ENCODE data around the gene SCGB2A2.

Gene SCGB2A2

GRCh38 chr11:62269654-62270278, at the start of gene SCGB2A2:
Gene SCGB2A2, plus strand, starts transcription at chr11:62270158. Its CDS starts 59 bp downstream, at chr11:62270217.
- no peak for DNase-seq

GRCh38 chr11:62221498-62221897, 48.5 kb upstream of the SCGB2A2 start:
- DNase-seq: no peak

DNA sequence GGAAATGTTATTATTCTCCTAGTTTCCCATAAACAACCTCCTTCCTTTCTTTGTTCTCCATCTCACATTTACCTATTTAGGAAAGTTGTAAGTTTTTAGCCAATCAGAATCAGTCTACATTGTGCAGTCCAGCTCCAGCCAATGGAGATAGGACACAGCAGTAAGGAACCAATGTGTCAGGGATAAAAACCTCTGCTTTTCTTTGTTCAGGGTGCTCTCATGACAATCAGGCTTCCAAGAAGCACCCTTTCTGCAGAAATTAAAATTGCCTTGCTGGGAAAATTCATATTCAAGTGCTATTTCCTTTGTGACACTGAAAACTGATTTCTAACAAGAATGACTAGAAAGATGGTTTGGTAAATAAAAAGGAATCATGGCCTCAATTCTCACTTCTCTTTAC, 46.9 kb upstream of the SCGB2A2 start:
- no peak for DNase-seq

DNA sequence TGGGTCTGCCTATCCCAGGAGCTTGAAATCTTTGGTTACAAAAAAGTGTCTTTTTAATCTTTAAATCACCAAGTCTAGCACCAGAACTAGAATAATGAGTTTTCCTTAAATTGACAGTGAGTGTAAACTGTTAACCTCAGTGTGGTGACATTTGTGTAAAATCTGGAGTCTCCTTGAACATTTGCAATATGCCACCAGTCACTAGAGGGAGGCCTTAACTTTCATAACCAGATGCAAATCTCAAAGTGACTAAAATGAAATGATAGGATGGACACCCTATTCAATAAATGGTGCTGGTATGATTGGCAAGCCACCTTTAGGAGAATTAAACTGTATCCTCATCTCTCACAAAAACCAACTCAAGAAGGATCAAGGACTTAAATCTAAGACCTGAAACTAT, 36.2 kb upstream of the SCGB2A2 start:
- DNase-seq: no peak

DNA sequence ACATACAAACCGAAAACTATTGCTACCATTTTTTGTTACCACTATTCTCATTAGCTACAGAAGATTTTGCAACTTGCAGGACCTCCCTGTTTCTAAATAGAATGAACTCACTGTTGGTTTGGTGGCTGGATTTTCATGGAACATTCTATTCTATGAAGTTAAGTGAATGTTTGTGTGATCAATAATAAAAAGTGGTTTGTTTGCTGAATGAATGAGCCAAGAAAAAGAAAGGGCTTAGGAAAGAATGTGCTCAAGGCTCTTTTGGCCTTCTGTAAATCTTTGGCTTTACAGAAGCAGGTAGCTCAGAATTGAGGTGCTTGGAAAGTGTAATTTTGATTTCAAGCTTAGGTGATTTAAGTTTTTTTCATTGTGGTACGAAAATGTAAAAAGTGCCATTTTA, 33.8 kb upstream of the SCGB2A2 start:
- DNase-seq: no peak

- DNase-seq: no peak
Observed at GRCh38 chr11:62237499-62237898, 32.5 kb upstream of the SCGB2A2 start.

- no peak for DNase-seq
Observed at GRCh38 chr11:62238151-62238550, 31.8 kb upstream of the SCGB2A2 start.

GRCh38 chr11:62241095-62241494, 28.9 kb upstream of the SCGB2A2 start:
- no peak for DNase-seq

GRCh38 chr11:62242021-62242420, 27.9 kb upstream of the SCGB2A2 start, which contains the start of gene SCGB1D2:
Gene SCGB1D2, plus strand, starts transcription at chr11:62242239. Its CDS starts 69 bp downstream, at chr11:62242308.
- no peak for DNase-seq

- peak in 1 of 2 experiments; percentile 22 for DNase-seq
Observed at GRCh38 chr11:62245271-62245753, 24.6 kb upstream of the SCGB2A2 start.

DNA sequence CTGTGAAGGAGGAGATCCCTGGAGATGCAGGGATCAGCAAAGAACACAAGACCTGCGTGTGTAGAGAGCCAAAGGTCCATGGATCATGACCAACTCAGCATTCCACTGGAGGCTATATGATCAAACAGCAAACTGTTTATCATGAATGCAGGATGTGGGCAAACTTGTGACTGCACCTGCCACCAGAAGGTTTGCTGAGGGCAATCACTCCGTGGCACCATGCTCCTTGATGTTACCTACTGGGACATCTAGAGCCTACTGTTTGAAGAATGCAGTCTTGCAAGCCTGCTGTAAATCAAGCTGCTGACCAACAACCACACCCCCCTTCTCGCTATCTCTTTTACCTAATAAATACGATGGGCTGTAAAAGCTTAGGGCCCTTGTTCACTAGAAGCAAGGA, 18.3 kb upstream of the SCGB2A2 start:
- no peak for DNase-seq

GRCh38 chr11:62253999-62254542, 15.9 kb upstream of the SCGB2A2 start:
- DNase-seq: no peak

DNA sequence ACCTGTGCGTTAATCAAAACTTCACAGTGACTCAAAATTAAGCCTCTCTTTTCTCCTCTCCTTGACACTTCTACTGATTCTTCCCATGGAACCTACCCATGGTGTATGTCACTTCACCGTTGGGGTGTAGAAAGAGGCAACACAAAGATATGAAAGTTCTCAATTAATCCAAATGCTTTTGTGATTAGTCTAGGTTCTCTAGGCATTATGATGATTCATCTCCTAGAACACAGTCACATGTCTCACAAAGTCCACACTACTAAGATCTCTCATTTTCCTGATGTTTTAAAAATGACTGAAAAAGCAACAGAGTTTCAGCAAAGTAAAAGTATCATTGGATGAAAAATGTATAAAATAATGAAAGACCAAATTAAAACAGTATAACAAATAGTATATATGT, 13.7 kb upstream of the SCGB2A2 start:
- DNase-seq: no peak

DNA sequence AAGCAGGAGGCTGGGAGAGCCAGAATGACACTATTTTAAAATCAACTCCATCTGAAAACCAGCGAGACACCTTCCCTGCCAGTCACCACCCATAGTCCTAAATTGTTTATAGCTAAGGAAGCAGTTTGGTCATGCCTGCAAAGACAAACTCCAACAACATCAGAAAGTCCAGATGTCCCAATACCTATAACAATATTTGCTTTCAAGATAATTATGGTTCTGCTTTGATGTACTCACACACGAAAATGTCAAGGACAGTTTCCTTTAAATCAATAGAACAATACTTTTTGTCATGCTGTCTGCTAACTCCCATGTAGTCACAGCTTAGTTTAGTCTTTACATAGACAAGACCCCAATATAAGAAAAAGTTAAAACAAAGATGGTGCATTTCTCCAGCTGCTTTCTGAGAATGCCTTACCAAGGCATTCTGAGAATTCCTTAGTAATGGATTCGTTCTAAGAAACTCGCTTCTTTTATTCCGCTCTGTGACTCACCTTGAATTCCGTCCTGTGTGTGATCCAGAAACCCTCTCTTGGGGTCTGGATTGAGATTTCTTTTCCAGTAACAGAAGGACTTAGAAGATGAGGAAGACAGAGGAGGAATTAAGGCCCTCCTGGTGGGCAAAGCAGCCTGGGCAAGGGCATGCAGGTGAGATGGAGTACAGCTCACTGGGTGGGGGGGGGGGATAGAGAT, 9.6 kb upstream of the SCGB2A2 start:
- DNase-seq: no peak

- DNase-seq: no peak
Observed at GRCh38 chr11:62264004-62264403, 6.0 kb upstream of the SCGB2A2 start.

GRCh38 chr11:62266558-62266957, 3.4 kb upstream of the SCGB2A2 start:
- DNase-seq: peak; percentile 19 to 33

DNA sequence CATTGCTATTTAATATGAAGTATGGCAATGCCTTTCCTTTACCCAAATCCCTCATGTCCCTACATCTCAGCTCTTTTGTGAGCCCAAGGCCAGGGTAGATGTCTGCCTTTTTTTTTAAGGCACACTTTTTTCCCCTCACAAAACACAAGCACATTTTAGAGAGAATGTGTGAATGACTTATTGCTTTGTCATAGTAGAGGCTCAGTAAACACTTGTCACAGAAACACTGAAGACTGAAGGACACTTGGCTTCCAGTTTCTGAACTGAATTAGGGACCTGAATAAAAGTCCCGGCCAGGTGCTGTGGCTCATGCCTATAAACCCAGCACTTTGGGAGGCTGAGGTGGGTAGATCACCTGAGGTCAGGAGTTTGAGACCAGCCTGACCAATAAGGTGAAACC, 2.9 kb upstream of the SCGB2A2 start:
- no peak for DNase-seq

- no peak for DNase-seq
Observed at GRCh38 chr11:62267576-62267975, 2.4 kb upstream of the SCGB2A2 start.

DNA sequence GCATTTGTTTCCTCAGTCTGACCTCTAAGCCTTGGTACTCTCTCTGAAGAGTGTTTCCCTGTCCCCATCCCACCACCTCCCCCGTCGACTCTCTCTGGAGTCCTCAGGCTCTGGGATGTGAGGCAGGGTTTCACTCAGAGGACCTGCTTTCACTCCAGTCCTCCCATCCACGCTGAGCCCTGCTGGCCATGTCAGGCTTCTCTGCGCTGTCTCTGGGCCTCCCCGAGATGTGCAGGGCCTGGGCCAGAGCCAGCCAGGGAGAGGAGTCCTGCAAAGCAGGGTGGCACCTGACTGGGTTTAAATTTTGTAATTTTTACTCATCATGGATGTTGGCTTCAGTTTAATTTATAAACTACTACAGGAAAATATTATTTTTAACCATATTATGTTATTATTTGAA, 3.3 kb downstream of the SCGB2A2 start:
- DNase-seq: no peak

DNA sequence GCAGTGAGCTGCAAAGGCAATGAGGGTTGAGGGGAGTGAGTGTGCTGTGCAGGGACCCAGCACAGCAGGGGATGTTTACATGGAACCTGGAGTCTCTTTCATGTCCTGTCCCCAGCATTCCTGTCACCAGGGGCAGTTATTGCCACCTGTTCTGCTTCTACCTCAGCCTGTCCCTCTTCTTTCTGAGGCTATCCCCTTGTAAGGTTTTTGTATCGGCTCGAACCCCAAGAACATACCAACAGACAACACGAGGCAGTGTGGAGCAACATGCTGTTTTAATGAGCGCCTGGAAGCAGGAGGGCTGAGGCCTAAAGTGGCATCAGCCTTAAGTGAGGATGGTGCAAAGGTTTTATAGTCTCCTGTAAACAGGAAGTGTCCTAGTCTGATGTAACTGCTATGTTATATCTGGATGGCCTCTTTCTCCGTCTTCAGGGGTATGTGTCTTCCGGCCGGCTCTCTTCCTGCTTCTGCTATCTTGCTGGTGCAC, 3.9 kb downstream of the SCGB2A2 start:
- DNase-seq: no peak

GRCh38 chr11:62280452-62280851, 10.5 kb downstream of the SCGB2A2 start:
- DNase-seq: no peak

DNA sequence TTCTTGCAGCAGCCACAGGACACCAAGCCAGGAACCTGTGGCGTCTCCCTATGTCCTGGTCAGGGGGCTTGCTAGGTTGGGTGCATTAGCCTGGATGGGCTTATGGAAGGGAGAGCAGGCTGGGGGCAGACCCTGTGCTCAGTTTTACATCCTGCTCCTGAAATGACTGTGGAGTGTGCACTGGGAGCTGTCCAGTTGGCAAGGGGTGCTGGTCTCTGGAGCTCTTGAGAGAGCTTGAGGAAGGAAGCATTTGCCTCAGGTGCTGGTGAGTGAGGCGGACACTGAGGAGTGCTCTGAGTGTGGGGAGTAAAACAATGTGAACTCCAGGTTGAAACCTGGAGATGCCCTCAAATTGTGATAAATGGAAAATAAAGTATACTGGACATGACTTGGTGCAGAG, 25.5 kb downstream of the SCGB2A2 start:
- no peak for DNase-seq

DNA sequence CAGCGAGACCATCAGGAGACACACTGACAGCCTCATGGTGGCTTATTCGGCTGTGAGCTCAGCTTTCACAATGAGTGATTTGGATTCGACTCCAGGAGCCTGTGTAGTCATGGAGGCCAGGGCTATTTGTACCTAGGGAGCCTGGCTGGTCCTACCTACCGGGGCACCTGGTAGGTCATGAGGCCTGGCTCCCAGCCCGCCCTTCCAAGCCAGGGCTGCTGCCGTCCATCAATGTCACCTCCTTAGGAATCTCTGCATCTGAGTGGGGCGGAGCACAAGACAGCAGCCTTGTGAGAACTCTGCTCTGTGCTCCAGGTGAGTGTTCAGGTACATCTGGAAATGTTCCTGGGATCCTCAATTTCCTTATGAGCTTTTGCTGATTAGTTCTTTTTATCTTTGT, 29.0 kb downstream of the SCGB2A2 start, which contains the start of gene SCGB1D4:
Gene SCGB1D4 (minus strand): TSS at position 101 of the 400 bp plus-strand sequence. CDS start 65 bp downstream, at position 36.
- no peak for DNase-seq

- DNase-seq: no peak
Observed at GRCh38 chr11:62306227-62306626, 36.3 kb downstream of the SCGB2A2 start.

All from activated CD4-positive, alpha-beta T cell treated with anti-CD3 and anti-CD28 coated beads, Interleukin-2, amount 50 U/mL, for 48 hours (primary cell).